AG04449 (cell line): ENCODE measurements around the gene TRA2B.
A peak's percentile ranks its signal among the peaks of the same experiment; 100 is the strongest.

Source experiments
- CTCF ChIA-PET: fragments of 350-600 bp; formaldehyde crosslinking; extraction: SDS; loops from one replicate; lab custom pipeline; 2021; ENCODE audit warnings: antibody characterized with exemption; lab: Yijun Ruan, JAX
- POLR2A ChIA-PET: fragments of 400-600, 350-600 bp; formaldehyde crosslinking; extraction: SDS; loops from one replicate; lab custom pipeline; 2020; ENCODE audit warnings: antibody characterized with exemption, inconsistent platforms; lab: Yijun Ruan, JAX
- DNase-seq: peaks from one replicate; pipeline ENCODE4 v3.0.0-alpha.2; 2010; ENCODE audit warnings: low read depth, low spot score
- H3K4me3 ChIP-seq: 2 replicates; pipeline ENCODE4 v1.5.1; 2011; ENCODE audit warnings: low read depth, mild to moderate bottlenecking, control low read depth, low read length
- CTCF ChIP-seq: IDR thresholded peaks from one replicate; pipeline ENCODE4 v1.5.1; 2011; ENCODE audit warnings: mild to moderate bottlenecking, moderate library complexity, low read length, control low read depth, inconsistent platforms; ENCODE audit not compliant: insufficient read depth; ENCODE audit errors: missing control alignments

TRA2B gene

GRCh38 chr3:185936814-185937688, 763 bp downstream of the TRA2B start:
- CTCF ChIA-PET, result interaction anchor here (1.0 to 1.9 kb wide), 3 partner anchors 202 to 678 kb away, joined by 3 to 9 read pairs (median 4); no protein-coding TSS in a partner anchor
- POLR2A ChIA-PET, result interaction anchor here (0.8 to 1.4 kb wide), 5 partner anchors 8 to 846 kb away, joined by 3 to 7 read pairs (median 6); partner anchors contain the start of gene EIF4A2
- H3K4me3 ChIP-seq, result peak overlapping the region; percentile 99
- DNase-seq, result peak; percentile 21
- no peak for TF ChIP-seq CTCF

GRCh38 chr3:185936273-185936629, 1.6 kb downstream of the TRA2B start:
- ChIA-PET POLR2A (no interaction called here), CTCF (interaction anchor here (0.9 to 1.9 kb wide), 5 partner anchors 9 to 679 kb away, joined by 3 to 9 read pairs (median 4); no protein-coding TSS in a partner anchor)
- no peak for DNase-seq
- H3K4me3 ChIP-seq, result peak overlapping the region; percentile 99
- TF ChIP-seq CTCF, result no peak

GRCh38 chr3:185935465-185936272, 2.1 kb downstream of the TRA2B start:
- peak overlapping the region; percentile 99 for H3K4me3 ChIP-seq
- ChIA-PET CTCF (interaction anchor here (0.9 to 1.9 kb wide), 6 partner anchors 8 to 679 kb away, joined by 3 to 9 read pairs (median 4); no protein-coding TSS in a partner anchor), POLR2A (no interaction called here)
- no peak for DNase-seq
- no peak for TF ChIP-seq CTCF

GRCh38 chr3:185934767-185935464, 2.9 kb downstream of the TRA2B start:
- DNase-seq, result no peak
- ChIA-PET POLR2A (no interaction called here), CTCF (interaction anchor here (1.0 to 1.9 kb wide), 6 partner anchors 8 to 275 kb away, joined by 3 to 11 read pairs (median 5); no protein-coding TSS in a partner anchor)
- no peak for TF ChIP-seq CTCF
- H3K4me3 ChIP-seq, result peak overlapping the region; percentile 99

- TF ChIP-seq CTCF, result no peak
- peak overlapping the region; percentile 99 for H3K4me3 ChIP-seq
- CTCF ChIA-PET, result interaction anchor here (1.1 to 1.4 kb wide), 2 partner anchors 10 to 274 kb away, joined by 6 to 11 read pairs; no protein-coding TSS in a partner anchor
- DNase-seq, result no peak
- POLR2A ChIA-PET, result no interaction called here
Observed at GRCh38 chr3:185934174-185934557, 3.6 kb downstream of the TRA2B start.
